ENCODE measurements around the gene BCL2.

DNA sequence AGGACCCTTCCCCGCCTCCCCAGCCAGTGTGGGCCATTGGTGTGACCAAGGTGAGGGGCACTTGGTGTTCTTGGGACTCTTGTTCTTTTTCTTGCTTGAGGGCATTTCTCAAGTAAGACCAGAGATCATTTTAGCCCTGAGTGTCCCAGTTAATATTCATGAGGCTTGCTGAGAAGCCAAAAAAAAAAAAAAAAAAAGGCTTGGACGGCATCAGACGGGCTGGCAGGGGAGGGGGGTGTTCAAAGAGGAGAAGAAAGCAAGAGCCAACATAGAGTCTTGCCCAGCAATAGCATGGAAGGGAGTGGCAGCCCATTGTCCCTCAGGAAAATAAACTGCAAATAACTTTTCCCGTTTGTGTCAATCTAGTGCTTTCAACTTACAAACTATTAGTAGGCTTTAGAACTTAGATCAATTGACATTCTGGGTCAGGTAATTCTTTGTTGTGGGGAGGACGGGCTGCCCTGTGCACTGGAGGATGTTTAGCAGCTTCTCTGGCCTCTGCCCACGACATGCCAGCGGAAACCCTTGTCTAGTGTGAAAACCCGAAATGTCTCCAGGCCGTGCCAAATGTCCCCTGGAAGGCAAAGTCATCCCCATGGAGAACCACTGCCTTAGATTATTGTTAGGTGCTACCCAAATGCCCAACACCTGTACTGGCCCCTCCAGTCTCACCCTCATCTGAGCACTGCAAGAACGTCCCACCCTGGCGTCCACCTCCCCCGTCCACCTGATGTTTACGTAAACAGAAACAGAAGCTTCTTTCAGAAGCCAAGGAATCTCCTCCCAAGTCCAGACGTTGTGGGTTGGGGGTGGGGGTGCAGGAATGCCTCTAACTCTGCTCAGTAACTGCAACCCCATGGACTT, 163.4 kb downstream of the BCL2 start:
- TF ChIP-seq, protein P1, sequence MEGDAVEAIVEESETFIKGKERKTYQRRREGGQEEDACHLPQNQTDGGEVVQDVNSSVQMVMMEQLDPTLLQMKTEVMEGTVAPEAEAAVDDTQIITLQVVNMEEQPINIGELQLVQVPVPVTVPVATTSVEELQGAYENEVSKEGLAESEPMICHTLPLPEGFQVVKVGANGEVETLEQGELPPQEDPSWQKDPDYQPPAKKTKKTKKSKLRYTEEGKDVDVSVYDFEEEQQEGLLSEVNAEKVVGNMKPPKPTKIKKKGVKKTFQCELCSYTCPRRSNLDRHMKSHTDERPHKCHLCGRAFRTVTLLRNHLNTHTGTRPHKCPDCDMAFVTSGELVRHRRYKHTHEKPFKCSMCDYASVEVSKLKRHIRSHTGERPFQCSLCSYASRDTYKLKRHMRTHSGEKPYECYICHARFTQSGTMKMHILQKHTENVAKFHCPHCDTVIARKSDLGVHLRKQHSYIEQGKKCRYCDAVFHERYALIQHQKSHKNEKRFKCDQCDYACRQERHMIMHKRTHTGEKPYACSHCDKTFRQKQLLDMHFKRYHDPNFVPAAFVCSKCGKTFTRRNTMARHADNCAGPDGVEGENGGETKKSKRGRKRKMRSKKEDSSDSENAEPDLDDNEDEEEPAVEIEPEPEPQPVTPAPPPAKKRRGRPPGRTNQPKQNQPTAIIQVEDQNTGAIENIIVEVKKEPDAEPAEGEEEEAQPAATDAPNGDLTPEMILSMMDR (IDR thresholded peaks at IDR 0.05) = no peak
- no peak for TF ChIP-seq POLR2A (IDR thresholded peaks at IDR 0.05)
